K562 (cell line): ENCODE measurements around the gene SPIRE1. TPM values are rescaled to one million over a fixed set of nuclear protein-coding genes. Genes with fewer than 3 reads are reported as not detected.

Experiments
- ATAC-seq: fragments of 200-7000 bp; cut with Tn5 transposase; 3 replicates; pipeline ENCODE4 v1.9.1; 2020; ENCODE audit warnings: moderate library complexity
- BruUV-seq: library from RNA; stranded (reverse); fragments of 400-500 nt; replicated peaks from 2 replicates; lab custom pipeline; 2021; lab: Mats Ljungman, UMichigan
- CTCF ChIA-PET: fragments of 300-600 bp; formaldehyde crosslinking; extraction: SDS; loops from one replicate; lab custom pipeline; 2021; ENCODE audit warnings: low intra/inter-chr PET ratio; lab: Yijun Ruan, JAX
- POLR2A ChIA-PET: fragments of 300-600, 350-650 bp; sonication (Branson Sonifier 250); formaldehyde crosslinking; extraction: SDS; loops from one replicate; lab custom pipeline; 2021; ENCODE audit warnings: antibody characterized with exemption, inconsistent platforms; lab: Yijun Ruan, JAX
- DNase-seq, 4 experiments: peaks; one replicate each; pipeline versions ENCODE4 v3.0.0 to v3.0.0-alpha.2; 2011 to 2018; ENCODE audit warnings: low spot score in 3 of 4, mixed read lengths in 3 of 4; ENCODE audit errors: extremely low read depth in 1 of 4
- FAIRE-seq: peaks from 2 replicates; lab custom pipeline; 2011; peaks lifted over from hg19 to GRCh38; lab: Jason Lieb, UNC
- H2AFZ ChIP-seq: 2 replicates; pipeline ENCODE4 v1.6.0; 2011; ENCODE audit warnings: low read depth, low read length, control low read depth, inconsistent platforms
- H3K27ac ChIP-seq: fragments of 200-600 bp; 3 replicates; pipeline ENCODE4 v1.8.0; 2011; ENCODE audit warnings: low read depth, mild to moderate bottlenecking, control low read depth, inconsistent platforms, low read length, moderate library complexity, mixed read lengths; ENCODE audit errors: extremely low read depth
- H3K27me3 ChIP-seq, 2 experiments: fragments of 300-600 bp in 1 of 2; 2 replicates in 1 of 2; 3 replicates in 1 of 2; pipeline versions ENCODE4 v1.6.0 to v1.8.0; 2011; ENCODE audit warnings: inconsistent platforms in 2 of 2, low read length in 2 of 2, mild to moderate bottlenecking in 1 of 2, mixed read lengths in 1 of 2, moderate library complexity in 1 of 2; ENCODE audit not compliant: control insufficient read depth in 2 of 2, insufficient read depth in 2 of 2
- H3K36me3 ChIP-seq: fragments of 300-600 bp; 3 replicates; pipeline ENCODE4 v1.8.0; 2011; ENCODE audit warnings: mild to moderate bottlenecking, low read length, inconsistent platforms; ENCODE audit not compliant: control insufficient read depth, insufficient read depth
- H3K4me1 ChIP-seq, 2 experiments: fragments of 200-600 bp in 1 of 2; replicated peaks in 1 of 2; 2 replicates in 1 of 2; 3 replicates in 1 of 2; pipeline versions ENCODE4 v1.5.1 to v1.8.0; 2011; ENCODE audit warnings: inconsistent platforms in 2 of 2, low read length in 2 of 2, mild to moderate bottlenecking in 1 of 2, mixed read lengths in 1 of 2, moderate library complexity in 1 of 2; ENCODE audit not compliant: control insufficient read depth in 2 of 2, insufficient read depth in 2 of 2
- H3K4me2 ChIP-seq: 2 replicates; pipeline ENCODE4 v1.6.1; 2011; ENCODE audit warnings: low read length, control low read depth, inconsistent platforms, mixed read lengths; ENCODE audit not compliant: insufficient read depth
- H3K4me3 ChIP-seq: fragments of 200-600 bp; sonication (generic), shearing (Covaris generic); 2 replicates; pipeline ENCODE4 v1.5.1; 2016; ENCODE audit warnings: control low read depth, inconsistent platforms
- H3K79me2 ChIP-seq: fragments of 200-600 bp; 3 replicates; pipeline ENCODE4 v1.8.0; 2011; ENCODE audit warnings: low read length, inconsistent platforms; ENCODE audit not compliant: control insufficient read depth, insufficient read depth
- H3K9ac ChIP-seq, 2 experiments: 2 replicates each; pipeline versions ENCODE4 v1.6.0 to v1.6.1; 2011; ENCODE audit warnings: low read depth in 2 of 2, low read length in 2 of 2, control low read depth in 1 of 2, inconsistent platforms in 1 of 2, mild to moderate bottlenecking in 1 of 2, mixed read lengths in 1 of 2; ENCODE audit not compliant: insufficient read depth in 1 of 2
- H3K9me1 ChIP-seq: one replicate; pipeline ENCODE4 v1.6.0; 2011; ENCODE audit warnings: inconsistent platforms, mild to moderate bottlenecking, low read length, moderate library complexity; ENCODE audit not compliant: control insufficient read depth, insufficient read depth
- H3K9me3 ChIP-seq: replicated peaks from 2 replicates; pipeline ENCODE4 v1.5.1; 2011; ENCODE audit warnings: low read depth, low read length, inconsistent platforms; ENCODE audit not compliant: control insufficient read depth, insufficient read depth
- H4K20me1 ChIP-seq: replicated peaks from 2 replicates; pipeline ENCODE4 v1.6.1; 2011; ENCODE audit warnings: low read length, inconsistent platforms, mixed read lengths; ENCODE audit not compliant: control insufficient read depth, insufficient read depth
- FOXK1 ChIP-seq: sonication (generic); formaldehyde crosslinking; IDR thresholded peaks from 2 replicates; pipeline ENCODE4 v1.8.0; 2022; ENCODE audit warnings: missing genetic modification reagents, mild to moderate bottlenecking, borderline replicate concordance
- MBD2 ChIP-seq: sonication (generic); IDR thresholded peaks from 2 replicates; pipeline ENCODE4 v1.6.1; 2016; ENCODE audit warnings: low read depth, borderline replicate concordance
- MCM7 ChIP-seq, 2 experiments: fragments of 450-650 bp; IDR thresholded peaks; 2 replicates each; pipeline ENCODE4 v1.6.1; 2016 to 2018
- MEF2D ChIP-seq: conservative IDR thresholded peaks from 2 replicates; pipeline ENCODE4 v1.6.1; 2016; ENCODE audit warnings: low read depth, missing genetic modification characterization, missing compliant biosample characterization
- SIN3A ChIP-seq, 2 experiments: fragments of 150-350 bp in 1 of 2; IDR thresholded peaks; 2 replicates each; pipeline ENCODE4 v1.6.1; 2011 to 2016; ENCODE audit warnings: borderline replicate concordance in 2 of 2, low read depth in 2 of 2, low read length in 2 of 2, mild to moderate bottlenecking in 2 of 2, moderate library complexity in 2 of 2; ENCODE audit not compliant: control insufficient read depth in 1 of 2
- YY1 ChIP-seq, 3 experiments: IDR thresholded peaks; 2 replicates each; pipeline ENCODE4 v1.6.1; 2011; ENCODE audit warnings: low read length in 2 of 3, mild to moderate bottlenecking in 2 of 3, moderate library complexity in 2 of 3, borderline replicate concordance in 1 of 3, control low read depth in 1 of 3, low read depth in 1 of 3; ENCODE audit not compliant: insufficient read depth in 3 of 3, insufficient replicate concordance in 2 of 3, control insufficient read depth in 1 of 3, insufficient read length in 1 of 3; ENCODE audit errors: extremely low read depth in 1 of 3
- WGBS: fragments of 100-300 bp; shearing (Covaris generic); methylation state at CpG from one replicate; pipeline ENCODE4 v1.1.6; 2016; ENCODE audit warnings: low coverage, mixed read lengths; ENCODE audit not compliant: insufficient coverage; ENCODE audit errors: missing lambda C conversion rate; 5-methylcytosine and 5-hydroxymethylcytosine counted together
- in situ Hi-C: fragments of 300-500 bp; cut with MboI; formaldehyde crosslinking; loops from 4 replicates; pipeline ENCODE4 v1.15.0; 2018; ENCODE audit warnings: inconsistent platforms, mixed read lengths
- intact Hi-C: fragments of 100-400 bp; cut with micrococcal nuclease; formaldehyde crosslinking; loops from 2 replicates; pipeline ENCODE4 v1.14.2; 2022
- polyA plus RNA-seq, 8 experiments: library from polyadenylated mRNA; depleted of rRNA in 4 of 8; stranded (reverse) in 5 of 8; unstranded in 3 of 8; fragments of >200 nt; fragmentation: Nextera tagmentation in 2 of 8; fragmentation: Illumina TruSeq in 1 of 8; extraction: Ambion mirVana in 2 of 8; extraction: Trizol in 1 of 8; gene quantifications; 2 replicates each; pipeline versions ENCODE4 v1.2.1 to v1.2.3, GENCODE V29; 2011 to 2014; ENCODE audit warnings: inconsistent platforms in 1 of 8, missing spikeins in 1 of 8
- total RNA-seq, 7 experiments: library from RNA; depleted of rRNA in 6 of 7; stranded (reverse); fragments of >200 nt in 6 of 7; fragmentation: Illumina TruSeq in 2 of 7; extraction: Trizol in 2 of 7; gene quantifications; 2 replicates each; pipeline versions ENCODE4 v1.2.1 to v1.2.3, GENCODE V29; 2011 to 2021; ENCODE audit warnings: low replicate concordance in 1 of 7
- TF ChIP-seq, protein P1 (sequence below), 2 experiments: IDR thresholded peaks in 1 of 2; conservative IDR thresholded peaks in 1 of 2; 2 replicates each; pipeline ENCODE4 v1.6.1; 2016; ENCODE audit warnings: low read depth in 2 of 2, mild to moderate bottlenecking in 1 of 2, missing compliant biosample characterization in 1 of 2, missing genetic modification characterization in 1 of 2, moderate library complexity in 1 of 2
- TF ChIP-seq, protein P2 (sequence below): sonication (generic); formaldehyde crosslinking; IDR thresholded peaks from 2 replicates; pipeline ENCODE4 v1.8.1; 2023; ENCODE audit warnings: mild to moderate bottlenecking, missing genetic modification reagents, moderate library complexity
- TF ChIP-seq, protein P3 (sequence below): sonication (generic); formaldehyde crosslinking; IDR thresholded peaks from 2 replicates; pipeline ENCODE4 v1.8.1; 2023; ENCODE audit warnings: mild to moderate bottlenecking, missing genetic modification reagents
- TF ChIP-seq, protein P4 (sequence below): fragments of 450-650 bp; IDR thresholded peaks from 2 replicates; pipeline ENCODE4 v1.6.1; 2016
- TF ChIP-seq, protein P5 (sequence below): fragments of 450-650 bp; IDR thresholded peaks from 2 replicates; pipeline ENCODE4 v1.6.1; 2016; ENCODE audit warnings: mild to moderate bottlenecking

SPIRE1 gene
- total and polyA plus RNA-seq, 9 of the 15 experiments (the other 6 are each of a cell fraction or from before 2014, with no cell fraction given) = 2.9 to 14.0 (median 10.2) TPM

DNA sequence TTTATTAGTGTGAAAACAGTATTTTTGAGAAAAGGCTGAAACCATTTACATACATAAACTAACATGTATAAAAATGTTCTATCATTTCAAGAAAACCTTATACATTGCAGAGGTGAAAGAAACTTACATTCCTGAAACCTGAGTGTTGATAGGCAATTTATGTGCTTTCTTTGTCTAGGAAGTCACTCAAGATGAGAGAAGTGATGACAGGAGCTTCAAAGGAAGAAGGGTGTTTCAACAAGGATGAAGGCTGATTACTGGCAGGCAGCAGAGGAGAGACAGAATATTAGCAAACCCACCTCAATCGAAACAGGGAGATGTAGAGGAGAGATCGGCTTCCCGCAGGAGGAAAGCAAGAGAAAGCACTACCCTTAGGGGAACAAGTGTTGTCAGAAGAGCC, 125.2 kb downstream of the SPIRE1 start:
- H3K4me2 ChIP-seq = no peak overlapping the region
- H3K9ac ChIP-seq = no peak overlapping the region
- DNase-seq (no peak), FAIRE-seq (no peak), ATAC-seq (no peak)
- CTCF ChIA-PET = no interaction called here
- no peaks in the 10 kb centered on the region for H3K9me3 ChIP-seq
- no TSS peak for BruUV-seq
- intact Hi-C loops (loop anchor here (5.0 kb wide), 1 partner anchor 135 kb away; no protein-coding TSS in a partner anchor), in situ Hi-C loops (no loop called here)
- no peaks in the 10 kb centered on the region for H3K4me1 ChIP-seq
- no peaks in the 10 kb centered on the region for H3K9me1 ChIP-seq
- H3K27me3 ChIP-seq = no peaks in the 10 kb centered on the region
- H3K4me3 ChIP-seq = no peak overlapping the region
- 46% methylated on average over 3 of the region's 3 CpGs for WGBS
- no peak overlapping the region for H2AFZ ChIP-seq
- H3K79me2 ChIP-seq = no peaks in the 10 kb centered on the region
- no peak overlapping the region for H3K27ac ChIP-seq
- no peaks in the 10 kb centered on the region for H3K36me3 ChIP-seq
- no peaks in the 10 kb centered on the region for H4K20me1 ChIP-seq
- POLR2A ChIA-PET = interaction anchor here (1.4 kb wide), 1 partner anchor 17 kb away, joined by 3 read pairs; no protein-coding TSS in a partner anchor
- TF ChIP-seq, protein P1, sequence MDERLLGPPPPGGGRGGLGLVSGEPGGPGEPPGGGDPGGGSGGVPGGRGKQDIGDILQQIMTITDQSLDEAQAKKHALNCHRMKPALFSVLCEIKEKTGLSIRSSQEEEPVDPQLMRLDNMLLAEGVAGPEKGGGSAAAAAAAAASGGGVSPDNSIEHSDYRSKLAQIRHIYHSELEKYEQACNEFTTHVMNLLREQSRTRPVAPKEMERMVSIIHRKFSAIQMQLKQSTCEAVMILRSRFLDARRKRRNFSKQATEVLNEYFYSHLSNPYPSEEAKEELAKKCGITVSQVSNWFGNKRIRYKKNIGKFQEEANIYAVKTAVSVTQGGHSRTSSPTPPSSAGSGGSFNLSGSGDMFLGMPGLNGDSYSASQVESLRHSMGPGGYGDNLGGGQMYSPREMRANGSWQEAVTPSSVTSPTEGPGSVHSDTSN (CRISPR knock-in tag; IDR thresholded peaks at IDR 0.05; ENCODE audit: low read depth) = no peak
- TF ChIP-seq, protein P1 (tag; conservative IDR thresholded peaks at IDR 0.05; ENCODE audit: low read depth) = peak; percentile 52
- TF ChIP-seq, protein P2, sequence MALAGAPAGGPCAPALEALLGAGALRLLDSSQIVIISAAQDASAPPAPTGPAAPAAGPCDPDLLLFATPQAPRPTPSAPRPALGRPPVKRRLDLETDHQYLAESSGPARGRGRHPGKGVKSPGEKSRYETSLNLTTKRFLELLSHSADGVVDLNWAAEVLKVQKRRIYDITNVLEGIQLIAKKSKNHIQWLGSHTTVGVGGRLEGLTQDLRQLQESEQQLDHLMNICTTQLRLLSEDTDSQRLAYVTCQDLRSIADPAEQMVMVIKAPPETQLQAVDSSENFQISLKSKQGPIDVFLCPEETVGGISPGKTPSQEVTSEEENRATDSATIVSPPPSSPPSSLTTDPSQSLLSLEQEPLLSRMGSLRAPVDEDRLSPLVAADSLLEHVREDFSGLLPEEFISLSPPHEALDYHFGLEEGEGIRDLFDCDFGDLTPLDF = no peak
- TF ChIP-seq, protein P3, sequence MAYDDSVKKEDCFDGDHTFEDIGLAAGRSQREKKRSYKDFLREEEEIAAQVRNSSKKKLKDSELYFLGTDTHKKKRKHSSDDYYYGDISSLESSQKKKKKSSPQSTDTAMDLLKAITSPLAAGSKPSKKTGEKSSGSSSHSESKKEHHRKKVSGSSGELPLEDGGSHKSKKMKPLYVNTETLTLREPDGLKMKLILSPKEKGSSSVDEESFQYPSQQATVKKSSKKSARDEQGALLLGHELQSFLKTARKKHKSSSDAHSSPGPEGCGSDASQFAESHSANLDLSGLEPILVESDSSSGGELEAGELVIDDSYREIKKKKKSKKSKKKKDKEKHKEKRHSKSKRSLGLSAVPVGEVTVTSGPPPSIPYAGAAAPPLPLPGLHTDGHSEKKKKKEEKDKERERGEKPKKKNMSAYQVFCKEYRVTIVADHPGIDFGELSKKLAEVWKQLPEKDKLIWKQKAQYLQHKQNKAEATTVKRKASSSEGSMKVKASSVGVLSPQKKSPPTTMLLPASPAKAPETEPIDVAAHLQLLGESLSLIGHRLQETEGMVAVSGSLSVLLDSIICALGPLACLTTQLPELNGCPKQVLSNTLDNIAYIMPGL (CRISPR knock-in tag) = no peak
- TF ChIP-seq SIN3A (IDR thresholded peaks at IDR 0.05; ENCODE audit: borderline replicate concordance in 2 of 2, control insufficient read depth in 1 of 2, low read depth in 2 of 2, low read length in 2 of 2) (no peak), MEF2D (tag) (no peak), FOXK1 (no peak), MCM7 (IDR thresholded peaks at IDR 0.05) (no peak), MBD2 (no peak), YY1 (IDR thresholded peaks at IDR 0.05; ENCODE audit: borderline replicate concordance in 1 of 3, control insufficient read depth in 1 of 3, extremely low read depth in 1 of 3, insufficient read depth in 3 of 3, insufficient read length in 1 of 3, insufficient replicate concordance in 2 of 3, low read depth in 1 of 3, low read length in 2 of 3) (no peak)
- TF ChIP-seq, protein P4, sequence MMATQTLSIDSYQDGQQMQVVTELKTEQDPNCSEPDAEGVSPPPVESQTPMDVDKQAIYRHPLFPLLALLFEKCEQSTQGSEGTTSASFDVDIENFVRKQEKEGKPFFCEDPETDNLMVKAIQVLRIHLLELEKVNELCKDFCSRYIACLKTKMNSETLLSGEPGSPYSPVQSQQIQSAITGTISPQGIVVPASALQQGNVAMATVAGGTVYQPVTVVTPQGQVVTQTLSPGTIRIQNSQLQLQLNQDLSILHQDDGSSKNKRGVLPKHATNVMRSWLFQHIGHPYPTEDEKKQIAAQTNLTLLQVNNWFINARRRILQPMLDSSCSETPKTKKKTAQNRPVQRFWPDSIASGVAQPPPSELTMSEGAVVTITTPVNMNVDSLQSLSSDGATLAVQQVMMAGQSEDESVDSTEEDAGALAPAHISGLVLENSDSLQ = 0 out of 2 replicates have a peak, but pooled peaks have one; percentile 6
- TF ChIP-seq, protein P5, sequence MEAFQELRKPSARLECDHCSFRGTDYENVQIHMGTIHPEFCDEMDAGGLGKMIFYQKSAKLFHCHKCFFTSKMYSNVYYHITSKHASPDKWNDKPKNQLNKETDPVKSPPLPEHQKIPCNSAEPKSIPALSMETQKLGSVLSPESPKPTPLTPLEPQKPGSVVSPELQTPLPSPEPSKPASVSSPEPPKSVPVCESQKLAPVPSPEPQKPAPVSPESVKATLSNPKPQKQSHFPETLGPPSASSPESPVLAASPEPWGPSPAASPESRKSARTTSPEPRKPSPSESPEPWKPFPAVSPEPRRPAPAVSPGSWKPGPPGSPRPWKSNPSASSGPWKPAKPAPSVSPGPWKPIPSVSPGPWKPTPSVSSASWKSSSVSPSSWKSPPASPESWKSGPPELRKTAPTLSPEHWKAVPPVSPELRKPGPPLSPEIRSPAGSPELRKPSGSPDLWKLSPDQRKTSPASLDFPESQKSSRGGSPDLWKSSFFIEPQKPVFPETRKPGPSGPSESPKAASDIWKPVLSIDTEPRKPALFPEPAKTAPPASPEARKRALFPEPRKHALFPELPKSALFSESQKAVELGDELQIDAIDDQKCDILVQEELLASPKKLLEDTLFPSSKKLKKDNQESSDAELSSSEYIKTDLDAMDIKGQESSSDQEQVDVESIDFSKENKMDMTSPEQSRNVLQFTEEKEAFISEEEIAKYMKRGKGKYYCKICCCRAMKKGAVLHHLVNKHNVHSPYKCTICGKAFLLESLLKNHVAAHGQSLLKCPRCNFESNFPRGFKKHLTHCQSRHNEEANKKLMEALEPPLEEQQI = no peak
